Fibroblast of gingiva (primary cell): ENCODE data around the gene LARP1B.
"Not testable (repeated sequence)": the region's sequence is repeated elsewhere in the genome, so short reads cannot be mapped to it uniquely, and the experiment has no call there.

Source experiments
- DNase-seq: peaks from one replicate; pipeline ENCODE4 v3.0.0-alpha.2; 2011; ENCODE audit warnings: low read depth

Gene LARP1B

DNA sequence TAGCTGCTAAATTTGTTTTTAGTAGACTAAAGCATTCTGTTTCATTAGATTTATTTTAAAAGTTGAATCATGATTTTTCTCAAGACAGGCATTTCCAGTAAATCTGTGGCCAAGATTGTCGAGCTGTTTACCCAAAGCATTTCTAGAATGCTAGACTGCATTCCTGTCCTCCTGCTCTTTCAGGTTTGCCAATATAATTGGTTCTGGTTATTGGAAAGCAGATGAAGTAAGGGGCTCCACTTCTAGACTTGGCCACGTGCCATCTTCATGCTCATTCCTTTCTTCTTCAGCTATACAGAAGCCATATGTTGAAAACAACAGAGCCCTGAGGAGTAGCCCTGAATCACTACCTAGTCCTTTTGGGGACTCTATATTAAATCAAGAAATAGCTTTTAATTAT, 164.0 kb downstream of the LARP1B start:
- peak; percentile 69 for DNase-seq

DNA sequence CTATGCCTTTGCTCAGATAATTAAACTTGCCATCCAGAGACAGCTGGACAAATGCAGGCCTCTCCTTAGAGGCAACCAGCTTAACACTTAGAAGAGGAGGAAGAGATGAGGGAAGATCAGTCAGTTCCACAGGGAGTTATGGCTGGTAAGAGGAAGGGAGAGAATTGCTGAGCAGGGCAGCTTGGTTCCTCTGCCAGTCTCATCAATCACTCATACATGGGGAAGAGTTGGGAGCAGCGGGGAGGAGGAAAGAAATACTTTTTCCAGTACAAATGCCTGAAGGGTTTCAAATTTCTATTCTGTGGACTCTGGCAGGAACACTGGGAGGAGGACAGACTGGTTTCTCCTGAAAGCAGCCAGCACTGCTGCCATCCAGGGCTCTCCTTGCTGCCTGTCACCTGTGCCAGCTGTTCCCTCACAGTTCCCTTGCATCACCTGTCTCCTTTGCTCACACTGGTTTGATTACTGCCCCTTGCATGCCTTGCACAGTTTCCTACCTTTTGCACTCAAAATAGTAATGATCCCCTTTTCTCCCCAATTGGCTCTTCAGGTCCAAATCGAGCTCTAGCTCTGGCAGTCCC, 167.0 kb downstream of the LARP1B start:
- DNase-seq, result peak; percentile 34

DNA sequence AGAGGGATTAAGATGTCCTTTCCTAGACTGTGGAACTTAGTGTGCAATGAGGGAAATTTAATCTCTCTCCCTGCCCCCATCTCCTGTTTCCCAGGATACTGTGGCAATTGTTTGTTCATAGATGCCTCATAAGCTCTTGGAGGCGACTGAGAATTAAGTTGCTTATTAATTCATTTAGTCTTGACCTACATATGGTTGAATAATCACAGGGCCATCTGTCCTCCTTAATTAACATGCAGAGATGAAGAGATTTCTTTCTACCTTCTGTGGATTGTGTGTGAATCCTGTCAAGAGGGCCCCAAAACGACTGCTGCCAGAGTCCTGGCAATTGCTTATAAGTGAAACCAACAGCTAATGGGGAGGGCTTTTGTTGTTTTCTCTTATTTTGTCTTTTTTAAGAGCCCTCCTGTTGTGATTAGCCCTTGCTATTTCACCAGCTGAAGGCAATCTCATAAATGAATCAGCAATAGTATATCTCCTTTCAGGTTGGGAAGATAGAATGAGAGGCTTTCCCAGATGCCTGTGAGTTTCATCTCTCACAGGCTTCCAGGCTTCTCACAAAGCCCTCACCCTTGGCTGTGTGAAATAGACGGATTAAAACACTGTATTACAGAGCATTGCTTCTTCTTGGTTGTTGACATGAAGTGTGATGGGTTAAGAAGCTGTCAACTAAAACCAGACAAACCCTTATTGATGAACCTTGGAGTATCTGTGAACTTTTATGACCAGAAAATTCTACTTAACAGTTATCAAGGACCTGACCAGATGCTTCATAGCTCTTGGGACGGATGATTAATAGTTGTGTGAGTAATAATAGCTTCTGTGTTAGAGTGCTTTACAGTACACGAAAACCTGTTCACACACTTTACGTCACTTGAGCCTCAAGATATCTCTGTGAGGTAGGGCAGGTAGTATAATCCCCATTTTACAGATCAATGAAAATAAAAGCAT, 168.0 kb downstream of the LARP1B start:
- peak; percentile 62 for DNase-seq

DNA sequence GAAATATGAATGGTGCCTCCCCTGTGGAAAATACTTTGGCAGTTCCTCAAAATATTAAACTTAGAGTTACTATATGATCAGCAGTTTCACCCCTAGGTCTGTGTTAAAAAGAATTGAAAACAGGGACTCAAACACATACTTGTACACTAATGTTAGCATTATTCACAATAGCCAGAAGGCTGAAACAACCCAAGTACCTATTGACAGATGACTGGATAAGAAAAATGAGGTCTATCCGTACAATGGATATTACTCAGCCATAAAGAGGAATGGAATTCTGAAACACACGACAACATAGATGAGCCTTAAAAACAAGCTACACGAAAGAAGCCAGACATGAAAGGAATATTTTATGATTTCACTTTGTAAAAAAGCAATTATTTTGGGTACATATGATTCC, 171.6 kb downstream of the LARP1B start:
- no peak for DNase-seq

DNA sequence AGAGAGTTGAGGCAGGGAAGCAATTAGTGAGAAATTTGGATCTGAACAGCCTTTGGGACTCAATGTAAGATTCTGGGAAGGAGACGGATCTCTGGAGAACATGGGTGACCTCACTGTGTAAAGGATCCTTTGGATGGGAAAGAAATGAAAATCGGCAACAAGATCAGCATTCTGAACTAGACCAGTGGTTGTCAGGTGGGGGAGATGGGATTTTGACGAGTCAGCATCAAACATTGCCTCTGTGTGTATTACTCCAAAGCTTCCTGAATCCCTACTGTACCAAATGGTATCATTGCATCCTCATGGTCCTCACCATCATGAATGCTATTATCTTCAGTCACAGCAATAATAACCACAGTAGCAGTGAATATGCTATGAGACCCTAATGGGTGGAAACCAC, 173.7 kb downstream of the LARP1B start:
- no peak for DNase-seq

DNA sequence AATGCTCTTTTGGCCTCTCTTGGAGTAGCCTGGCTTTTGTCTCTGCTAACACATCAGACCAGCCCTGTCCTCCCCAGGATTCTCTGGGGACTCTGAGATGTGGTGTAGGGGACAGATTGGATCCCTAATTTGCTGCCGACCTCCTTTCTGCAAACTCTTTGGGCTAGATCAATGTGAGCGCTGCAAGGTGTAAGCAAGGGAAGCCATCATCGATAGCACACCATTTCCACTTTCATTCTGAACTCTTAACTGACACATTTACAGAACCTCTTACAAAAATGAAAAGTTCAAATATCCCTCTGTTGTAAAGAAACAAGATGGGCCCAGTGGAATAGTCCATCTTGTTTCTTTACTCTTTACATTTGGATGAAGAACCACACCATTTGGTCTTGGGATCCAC, 179.9 kb downstream of the LARP1B start:
- DNase-seq, result no peak

DNA sequence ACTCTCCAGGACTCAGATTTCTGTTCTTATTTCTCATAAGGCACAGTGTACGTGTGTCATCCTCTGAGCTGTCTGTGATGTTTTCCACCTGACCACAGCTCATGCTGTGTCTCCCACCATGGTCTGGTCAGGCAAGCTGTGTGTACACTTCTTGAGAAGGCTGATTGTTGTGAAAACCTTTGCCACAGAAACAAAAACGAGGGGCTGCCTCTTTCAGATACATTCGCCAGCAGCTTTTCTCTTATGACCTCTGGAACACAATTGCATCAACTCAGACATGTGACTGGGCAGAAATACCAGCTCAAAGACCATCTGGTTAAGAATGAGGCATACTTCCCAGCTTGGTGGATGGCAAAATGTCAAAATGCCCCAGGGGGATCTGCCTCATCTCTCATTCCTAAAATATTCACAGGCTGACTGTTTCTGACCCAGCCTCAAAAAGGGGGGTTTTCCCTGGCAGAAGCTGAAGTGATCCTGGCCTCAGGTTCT, 180.4 kb downstream of the LARP1B start:
- peak; percentile 99 for DNase-seq

DNA sequence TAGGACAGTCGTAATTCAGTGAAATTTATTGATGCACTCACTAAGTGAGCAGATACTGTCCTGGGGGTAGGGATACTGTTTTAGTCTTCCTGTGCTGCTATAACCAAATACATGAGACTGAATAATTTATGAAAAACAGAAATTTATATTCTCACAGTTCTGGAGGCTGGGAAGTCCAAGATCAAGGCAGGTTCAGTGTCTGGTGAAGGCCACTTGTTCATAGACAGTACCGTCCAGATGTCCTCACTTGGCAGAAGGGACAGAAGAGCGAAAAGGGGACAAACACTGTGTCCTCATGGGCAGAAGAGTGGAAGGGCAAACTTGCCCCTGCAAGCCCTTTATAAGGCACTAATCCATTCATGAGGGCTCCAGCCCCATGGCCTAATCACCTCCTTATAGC, 180.9 kb downstream of the LARP1B start:
- no peak for DNase-seq

DNA sequence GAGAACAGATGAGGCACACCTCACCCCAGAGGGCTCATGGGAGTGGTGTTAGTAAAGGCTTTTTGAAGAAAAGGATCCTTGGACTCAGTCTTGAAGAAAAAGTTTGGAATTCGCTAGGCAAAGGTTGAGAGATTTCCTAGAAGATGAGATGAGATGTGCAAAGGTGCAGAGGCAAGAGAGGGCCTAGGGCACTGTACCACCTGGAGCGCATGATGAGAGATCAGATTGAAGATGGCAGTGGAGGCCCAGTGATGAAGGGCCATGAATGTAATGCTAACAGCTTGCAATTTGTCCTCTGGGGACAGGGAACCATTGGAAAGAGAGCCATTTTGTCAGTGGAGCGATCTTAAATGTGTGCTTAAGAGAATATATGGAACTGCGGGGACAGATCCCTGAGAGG, 181.5 kb downstream of the LARP1B start:
- no peak for DNase-seq

DNA sequence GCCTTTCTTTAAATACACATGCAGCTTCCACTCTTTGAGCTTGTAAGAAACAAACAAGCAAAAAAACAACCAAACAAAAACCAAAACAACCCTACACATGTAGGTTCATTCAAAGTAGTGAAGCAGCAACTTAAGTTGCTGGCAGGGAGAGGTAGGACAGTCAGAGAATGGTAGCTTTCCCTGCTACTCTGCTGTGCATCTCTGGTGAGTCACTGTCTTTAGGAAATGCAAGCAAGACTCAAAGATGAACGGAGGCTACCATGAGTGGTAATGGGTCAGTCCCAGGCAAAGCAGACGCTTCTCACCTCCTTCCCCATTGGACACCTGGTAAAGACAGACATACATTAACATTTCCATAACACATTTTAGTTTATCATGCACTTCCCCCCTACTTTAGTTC, 183.3 kb downstream of the LARP1B start:
- DNase-seq, result no peak

DNA sequence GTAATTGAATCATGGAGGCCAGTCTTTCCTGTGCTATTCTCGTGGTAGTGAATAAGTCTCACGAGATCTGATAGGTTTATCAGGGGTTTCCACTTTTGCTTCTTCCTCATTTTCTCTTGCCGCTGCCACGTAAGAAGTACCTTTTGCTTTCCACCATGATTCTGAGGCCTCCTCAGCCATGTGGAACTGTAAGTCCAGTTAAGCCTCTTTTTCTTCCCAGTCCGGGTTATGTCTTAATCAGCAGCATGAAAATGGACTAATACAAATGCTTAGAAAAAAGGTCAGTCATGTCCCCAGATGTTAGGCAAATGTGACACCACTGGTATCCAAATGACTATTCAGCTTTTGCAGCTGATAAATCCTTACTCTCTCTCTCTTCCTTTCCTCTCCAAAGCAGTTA, 184.3 kb downstream of the LARP1B start:
- DNase-seq, result not testable (repeated sequence)

DNA sequence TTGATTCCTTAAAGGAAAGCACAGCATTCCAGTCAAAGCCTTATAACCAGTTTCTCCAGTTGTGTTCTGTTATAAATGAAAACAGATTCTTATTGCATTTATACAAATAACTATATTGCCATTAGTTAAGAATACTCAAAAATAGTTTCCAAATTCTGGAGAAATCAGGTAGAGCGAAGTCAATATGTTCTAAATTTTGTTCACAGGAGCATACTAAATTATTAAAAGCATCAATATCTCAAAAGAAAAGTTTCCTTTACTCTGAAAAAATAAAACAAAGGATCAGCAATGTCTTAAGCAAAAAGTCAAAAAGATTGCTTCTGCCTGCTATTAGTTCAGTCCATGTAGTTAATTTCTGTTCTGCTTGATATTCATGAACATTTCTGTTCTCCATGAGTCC, 186.8 kb downstream of the LARP1B start:
- no peak for DNase-seq

DNA sequence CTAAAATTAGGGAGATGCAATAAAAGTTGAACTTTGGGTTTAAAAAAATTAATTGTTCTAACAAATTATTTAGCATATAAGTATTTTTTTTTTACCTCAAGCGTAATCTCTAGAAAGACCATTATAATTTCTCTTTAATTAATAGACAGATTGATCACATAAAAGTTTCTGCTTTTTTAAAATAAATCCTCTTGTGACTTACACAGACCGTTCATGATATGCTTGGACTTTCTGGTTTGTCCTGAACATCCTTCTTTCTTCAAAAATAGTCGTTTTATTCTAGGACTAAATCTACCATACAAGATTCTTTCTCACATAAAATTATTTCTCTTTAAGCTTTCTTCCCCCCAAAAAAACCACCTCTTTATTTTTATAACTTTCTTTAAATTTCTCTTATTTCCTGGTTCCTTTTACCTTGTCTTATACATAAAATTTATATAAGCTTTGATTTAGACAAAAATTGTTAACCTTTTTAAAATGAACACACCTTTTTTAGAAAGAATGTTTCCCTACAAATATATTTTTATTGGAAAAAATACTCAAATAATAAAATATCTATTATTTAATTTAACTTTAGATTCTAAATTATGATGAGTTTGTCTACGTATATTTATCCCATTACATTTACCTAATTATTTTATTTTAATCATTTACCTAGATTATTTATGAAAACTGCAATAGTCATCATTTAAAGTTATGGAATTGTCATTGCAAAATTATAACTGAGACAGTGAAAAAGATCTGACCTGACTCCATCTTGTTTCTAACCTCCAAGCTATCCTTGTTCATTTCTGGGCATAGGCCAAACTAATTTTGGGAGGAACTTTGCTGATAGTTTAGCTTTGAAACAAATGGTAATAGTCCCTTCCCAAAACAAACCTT, 188.9 kb downstream of the LARP1B start:
- DNase-seq, result no peak

DNA sequence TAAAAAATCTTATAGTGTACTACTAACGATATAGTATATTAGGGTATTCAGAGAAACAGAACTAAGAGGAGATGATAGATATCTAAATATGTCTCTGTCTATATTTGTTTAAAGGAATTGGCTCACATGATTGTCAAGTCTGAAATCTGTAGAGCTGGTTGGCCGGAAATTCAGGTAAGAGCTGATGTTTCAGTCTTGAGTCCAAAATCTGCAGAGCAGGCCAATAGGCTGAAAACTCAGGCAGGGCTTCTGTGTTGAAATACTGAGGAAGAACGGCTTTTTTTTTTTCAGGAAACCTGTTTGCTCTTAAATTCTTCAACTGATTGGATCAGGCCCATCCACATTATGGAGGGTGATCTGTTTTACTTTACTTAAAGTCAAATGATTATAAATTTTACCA, 194.8 kb downstream of the LARP1B start:
- DNase-seq, result no peak

DNA sequence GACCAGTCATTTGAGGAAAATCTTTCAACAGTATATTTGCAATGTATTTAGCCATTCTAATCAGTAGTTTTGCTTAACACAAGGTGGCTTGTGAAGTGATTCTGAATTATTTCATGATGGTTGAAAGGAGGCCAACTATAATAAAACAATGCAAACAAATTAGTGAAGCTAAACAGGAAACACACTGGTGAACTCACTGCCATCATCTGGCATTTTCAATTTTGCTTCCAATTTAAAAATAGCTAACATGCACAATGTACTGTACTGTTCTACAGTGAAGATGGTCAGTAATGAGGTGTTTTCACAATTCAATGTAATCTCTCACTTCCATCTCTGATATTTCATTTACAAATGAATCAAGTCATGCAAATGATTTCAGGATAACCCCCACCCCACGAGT, 195.4 kb downstream of the LARP1B start:
- peak; percentile 55 for DNase-seq

DNA sequence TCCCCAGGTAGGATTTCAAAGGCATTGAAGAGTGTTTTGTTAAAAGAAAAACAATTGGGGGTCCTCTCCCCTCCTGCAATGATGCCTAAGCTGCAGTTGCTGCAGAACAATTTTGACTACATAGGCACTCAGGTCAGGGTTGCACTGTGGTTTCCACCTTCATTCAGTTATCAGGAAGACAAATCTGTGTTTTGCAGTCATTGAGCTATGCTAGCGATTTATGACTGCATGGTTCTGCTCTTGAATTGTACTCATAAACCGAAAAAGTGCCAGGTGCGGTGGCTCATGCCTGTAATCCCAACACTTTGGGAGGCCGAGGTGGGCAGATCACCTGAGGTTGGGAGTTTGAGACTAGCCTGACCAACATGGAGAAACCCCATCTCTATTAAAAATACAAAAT, 197.1 kb downstream of the LARP1B start:
- not testable (repeated sequence) for DNase-seq

DNA sequence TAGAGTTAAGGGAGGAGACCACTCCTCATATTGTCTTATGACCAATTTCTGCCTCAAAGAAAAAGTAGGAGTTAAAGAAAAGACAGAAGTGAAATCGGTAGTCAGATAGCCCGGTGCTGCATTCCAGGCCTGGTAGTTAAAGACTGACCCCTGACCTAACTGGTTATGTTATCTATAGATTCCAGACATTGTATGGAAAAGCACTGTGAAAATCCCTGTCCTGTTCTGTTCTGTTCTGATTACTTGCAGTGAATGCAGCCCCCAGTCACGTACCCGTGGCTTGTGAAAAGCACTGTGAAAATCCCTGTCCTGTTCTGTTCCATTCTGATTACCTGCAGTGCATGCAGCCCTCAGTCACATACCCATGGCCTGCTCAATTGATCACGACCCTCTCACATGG, 198.8 kb downstream of the LARP1B start:
- DNase-seq, result not testable (repeated sequence)
